ENCODE results near the gene SHISA3.

The SHISA3 gene

GRCh38 chr4:42399393-42399792 lies 2.1 kb downstream of the SHISA3 start:
- Histone ChIP-seq H3K27me3 (ENCODE audit: insufficient read depth, low read length) (peaks cover 45% of the 10 kb centered on the region), H2AK5ac (ENCODE audit: low read length) (no peak overlapping the region), H3K79me2 (ENCODE audit: control insufficient read depth, insufficient read depth, low read length, poor library complexity) (no peaks in the 10 kb centered on the region), H3K9me3 (ENCODE audit: insufficient read depth, low read depth, low read length) (peaks cover 5% of the 10 kb centered on the region), H3K4me1 (ENCODE audit: control insufficient read depth in 1 of 2, insufficient read depth in 2 of 2, low read length in 2 of 2) (peaks cover 17 to 21% of the 10 kb centered on the region in 2 experiments), H3K18ac (ENCODE audit: low read length) (no peak overlapping the region), H3K79me1 (ENCODE audit: low read length) (no peaks in the 10 kb centered on the region), H3K14ac (ENCODE audit: low read length) (no peak overlapping the region), H3K36me3 (ENCODE audit: control insufficient read depth in 1 of 2, insufficient read depth in 2 of 2, low read length in 2 of 2) (no peaks in the 10 kb centered on the region), H2BK12ac (ENCODE audit: low read length) (no peak overlapping the region), H2AFZ (ENCODE audit: insufficient read depth, low read length, poor library complexity) (no peak overlapping the region), H2BK120ac (ENCODE audit: insufficient read depth, low read length, poor library complexity) (no peak overlapping the region), H3K4ac (ENCODE audit: low read depth, low read length) (no peak overlapping the region), H2BK5ac (ENCODE audit: low read depth, low read length, poor library complexity) (no peak overlapping the region), H4K12ac (ENCODE audit: low read depth, low read length) (no peak overlapping the region), H4K8ac (ENCODE audit: low read depth, low read length) (no peak overlapping the region), H3K27ac (ENCODE audit: low read depth, low read length) (no peak overlapping the region), H3K4me2 (ENCODE audit: low read length) (peak overlapping the region; percentile 74), H3K9ac (ENCODE audit: low read length) (no peak overlapping the region), H3K23ac (ENCODE audit: low read length) (no peak overlapping the region), H4K91ac (ENCODE audit: low read depth, low read length) (no peak overlapping the region), H3K4me3 (ENCODE audit: low read depth, low read length) (no peak overlapping the region)
- WGBS (ENCODE audit: extremely low coverage, insufficient coverage, insufficient read length), result no CpG with 5 or more reads among the region's 10 CpGs
- DNase-seq, result no peak

- H3K9ac ChIP-seq (ENCODE audit: low read length), result no peak overlapping the region
- no peaks in the 10 kb centered on the region for H3K79me1 ChIP-seq (ENCODE audit: low read length)
- DNase-seq, result no peak
- no peak overlapping the region for H2AK5ac ChIP-seq (ENCODE audit: low read length)
- peaks cover 17 to 21% of the 10 kb centered on the region in 2 experiments for H3K4me1 ChIP-seq (ENCODE audit: control insufficient read depth in 1 of 2, insufficient read depth in 2 of 2, low read length in 2 of 2)
- H4K8ac ChIP-seq (ENCODE audit: low read depth, low read length), result no peak overlapping the region
- H3K36me3 ChIP-seq (ENCODE audit: control insufficient read depth in 1 of 2, insufficient read depth in 2 of 2, low read length in 2 of 2), result no peaks in the 10 kb centered on the region
- H3K79me2 ChIP-seq (ENCODE audit: control insufficient read depth, insufficient read depth, low read length, poor library complexity), result no peaks in the 10 kb centered on the region
- peaks cover 42% of the 10 kb centered on the region for H3K27me3 ChIP-seq (ENCODE audit: insufficient read depth, low read length)
- no peak overlapping the region for H2BK12ac ChIP-seq (ENCODE audit: low read length)
- no peak overlapping the region for H3K18ac ChIP-seq (ENCODE audit: low read length)
- H3K4ac ChIP-seq (ENCODE audit: low read depth, low read length), result no peak overlapping the region
- no peak overlapping the region for H3K23ac ChIP-seq (ENCODE audit: low read length)
- H2BK5ac ChIP-seq (ENCODE audit: low read depth, low read length, poor library complexity), result no peak overlapping the region
- H2BK120ac ChIP-seq (ENCODE audit: insufficient read depth, low read length, poor library complexity), result no peak overlapping the region
- no peak overlapping the region for H4K12ac ChIP-seq (ENCODE audit: low read depth, low read length)
- no peak overlapping the region for H3K14ac ChIP-seq (ENCODE audit: low read length)
- no peak overlapping the region for H3K4me2 ChIP-seq (ENCODE audit: low read length)
- WGBS (ENCODE audit: extremely low coverage, insufficient coverage, insufficient read length), result no CpG with 5 or more reads among the region's 9 CpGs
- H3K4me3 ChIP-seq (ENCODE audit: low read depth, low read length), result no peak overlapping the region
- H3K27ac ChIP-seq (ENCODE audit: low read depth, low read length), result no peak overlapping the region
- H2AFZ ChIP-seq (ENCODE audit: insufficient read depth, low read length, poor library complexity), result no peak overlapping the region
- H3K9me3 ChIP-seq (ENCODE audit: insufficient read depth, low read depth, low read length), result peaks cover 5% of the 10 kb centered on the region
- no peak overlapping the region for H4K91ac ChIP-seq (ENCODE audit: low read depth, low read length)
Observed at GRCh38 chr4:42401171-42401570, 3.9 kb downstream of the SHISA3 start.

- no CpG with 5 or more reads among the region's 6 CpGs for WGBS (ENCODE audit: extremely low coverage, insufficient coverage, insufficient read length)
- H3K9me3 ChIP-seq (ENCODE audit: insufficient read depth, low read depth, low read length), result no peaks in the 10 kb centered on the region
- no peak overlapping the region for H4K91ac ChIP-seq (ENCODE audit: low read depth, low read length)
- no peak overlapping the region for H3K4me3 ChIP-seq (ENCODE audit: low read depth, low read length)
- H3K36me3 ChIP-seq (ENCODE audit: control insufficient read depth in 1 of 2, insufficient read depth in 2 of 2, low read length in 2 of 2), result no peaks in the 10 kb centered on the region
- no peak overlapping the region for H3K14ac ChIP-seq (ENCODE audit: low read length)
- H3K4me2 ChIP-seq (ENCODE audit: low read length), result no peak overlapping the region
- H2AFZ ChIP-seq (ENCODE audit: insufficient read depth, low read length, poor library complexity), result no peak overlapping the region
- no peak overlapping the region for H2AK5ac ChIP-seq (ENCODE audit: low read length)
- H3K4ac ChIP-seq (ENCODE audit: low read depth, low read length), result no peak overlapping the region
- no peak overlapping the region for H3K23ac ChIP-seq (ENCODE audit: low read length)
- H3K79me1 ChIP-seq (ENCODE audit: low read length), result no peaks in the 10 kb centered on the region
- no peak overlapping the region for H3K9ac ChIP-seq (ENCODE audit: low read length)
- no peak overlapping the region for H2BK120ac ChIP-seq (ENCODE audit: insufficient read depth, low read length, poor library complexity)
- no peak overlapping the region for H2BK5ac ChIP-seq (ENCODE audit: low read depth, low read length, poor library complexity)
- H3K27ac ChIP-seq (ENCODE audit: low read depth, low read length), result no peak overlapping the region
- no peak overlapping the region for H4K12ac ChIP-seq (ENCODE audit: low read depth, low read length)
- no peak overlapping the region for H3K18ac ChIP-seq (ENCODE audit: low read length)
- H3K4me1 ChIP-seq (ENCODE audit: control insufficient read depth in 1 of 2, insufficient read depth in 2 of 2, low read length in 2 of 2), result peaks cover 0 to 2% of the 10 kb centered on the region in 2 experiments
- H4K8ac ChIP-seq (ENCODE audit: low read depth, low read length), result no peak overlapping the region
- H3K79me2 ChIP-seq (ENCODE audit: control insufficient read depth, insufficient read depth, low read length, poor library complexity), result no peaks in the 10 kb centered on the region
- no peak for DNase-seq
- no peak overlapping the region for H2BK12ac ChIP-seq (ENCODE audit: low read length)
- peaks cover 15% of the 10 kb centered on the region for H3K27me3 ChIP-seq (ENCODE audit: insufficient read depth, low read length)
Observed at GRCh38 chr4:42404001-42404400, 6.7 kb downstream of the SHISA3 start.

GRCh38 chr4:42410446-42410845 lies 13.2 kb downstream of the SHISA3 start:
- H2BK5ac ChIP-seq (ENCODE audit: low read depth, low read length, poor library complexity), result no peak overlapping the region
- H2BK12ac ChIP-seq (ENCODE audit: low read length), result no peak overlapping the region
- H3K9ac ChIP-seq (ENCODE audit: low read length), result no peak overlapping the region
- no CpG with 5 or more reads among the region's 3 CpGs for WGBS (ENCODE audit: extremely low coverage, insufficient coverage, insufficient read length)
- no peak overlapping the region for H4K12ac ChIP-seq (ENCODE audit: low read depth, low read length)
- peaks cover 0 to 3% of the 10 kb centered on the region in 2 experiments for H3K4me1 ChIP-seq (ENCODE audit: control insufficient read depth in 1 of 2, insufficient read depth in 2 of 2, low read length in 2 of 2)
- H2BK120ac ChIP-seq (ENCODE audit: insufficient read depth, low read length, poor library complexity), result no peak overlapping the region
- H3K27ac ChIP-seq (ENCODE audit: low read depth, low read length), result no peak overlapping the region
- H2AFZ ChIP-seq (ENCODE audit: insufficient read depth, low read length, poor library complexity), result no peak overlapping the region
- no peaks in the 10 kb centered on the region for H3K79me2 ChIP-seq (ENCODE audit: control insufficient read depth, insufficient read depth, low read length, poor library complexity)
- no peaks in the 10 kb centered on the region for H3K27me3 ChIP-seq (ENCODE audit: insufficient read depth, low read length)
- H3K4ac ChIP-seq (ENCODE audit: low read depth, low read length), result no peak overlapping the region
- H3K18ac ChIP-seq (ENCODE audit: low read length), result no peak overlapping the region
- no peak for DNase-seq
- H3K79me1 ChIP-seq (ENCODE audit: low read length), result no peaks in the 10 kb centered on the region
- H4K8ac ChIP-seq (ENCODE audit: low read depth, low read length), result no peak overlapping the region
- no peak overlapping the region for H4K91ac ChIP-seq (ENCODE audit: low read depth, low read length)
- no peaks in the 10 kb centered on the region for H3K36me3 ChIP-seq (ENCODE audit: control insufficient read depth in 1 of 2, insufficient read depth in 2 of 2, low read length in 2 of 2)
- H3K4me2 ChIP-seq (ENCODE audit: low read length), result no peak overlapping the region
- H3K14ac ChIP-seq (ENCODE audit: low read length), result no peak overlapping the region
- H3K4me3 ChIP-seq (ENCODE audit: low read depth, low read length), result no peak overlapping the region
- H2AK5ac ChIP-seq (ENCODE audit: low read length), result no peak overlapping the region
- no peak overlapping the region for H3K23ac ChIP-seq (ENCODE audit: low read length)
- no peaks in the 10 kb centered on the region for H3K9me3 ChIP-seq (ENCODE audit: insufficient read depth, low read depth, low read length)
